ENCODE data around the gene ATP10A. TPM values are rescaled to one million over a fixed set of nuclear protein-coding genes. Genes with fewer than 3 reads are reported as not detected.

ATP10A gene
- total RNA-seq, 1 donor from 2014 or later, result 10.6 TPM

DNA sequence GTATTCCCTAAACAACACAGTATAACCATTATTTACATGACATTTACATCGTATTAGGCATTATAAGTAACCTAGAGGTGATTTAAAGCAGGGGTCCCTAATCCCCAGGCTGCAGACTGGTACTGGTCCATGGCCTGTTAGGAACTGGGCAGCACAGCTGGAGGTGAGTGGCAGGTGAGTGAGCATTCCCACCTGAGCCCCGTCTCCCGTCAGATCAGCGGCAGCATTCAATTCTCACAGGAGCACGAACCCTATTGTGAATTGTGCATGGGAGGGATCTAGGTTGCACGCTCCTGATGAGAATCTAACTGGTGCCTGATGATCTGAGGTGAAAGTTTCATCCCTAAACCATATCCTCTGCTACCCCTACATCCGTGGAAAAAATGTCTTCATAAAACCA lies 138.2 kb downstream of the ATP10A start:
- peak; percentile 6 for DNase-seq (ENCODE audit: low spot score)

DNA sequence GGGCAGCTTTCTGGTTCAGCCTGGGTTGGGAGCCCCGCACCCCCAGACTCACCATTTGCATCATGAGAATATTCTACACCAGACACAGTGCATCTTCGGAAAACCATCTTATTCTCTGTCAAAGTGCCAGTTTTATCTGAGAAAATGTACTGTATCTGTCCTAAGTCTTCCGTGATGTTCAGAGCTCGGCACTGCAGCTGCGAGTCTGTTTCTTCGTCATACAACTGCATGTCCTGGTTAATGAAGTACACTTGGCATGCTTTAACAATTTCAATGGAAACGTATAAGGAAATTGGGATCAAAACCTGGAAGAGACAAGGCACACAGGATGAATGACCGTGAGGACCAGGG lies 141.5 kb downstream of the ATP10A start:
- DNase-seq (ENCODE audit: low spot score), result no peak

DNA sequence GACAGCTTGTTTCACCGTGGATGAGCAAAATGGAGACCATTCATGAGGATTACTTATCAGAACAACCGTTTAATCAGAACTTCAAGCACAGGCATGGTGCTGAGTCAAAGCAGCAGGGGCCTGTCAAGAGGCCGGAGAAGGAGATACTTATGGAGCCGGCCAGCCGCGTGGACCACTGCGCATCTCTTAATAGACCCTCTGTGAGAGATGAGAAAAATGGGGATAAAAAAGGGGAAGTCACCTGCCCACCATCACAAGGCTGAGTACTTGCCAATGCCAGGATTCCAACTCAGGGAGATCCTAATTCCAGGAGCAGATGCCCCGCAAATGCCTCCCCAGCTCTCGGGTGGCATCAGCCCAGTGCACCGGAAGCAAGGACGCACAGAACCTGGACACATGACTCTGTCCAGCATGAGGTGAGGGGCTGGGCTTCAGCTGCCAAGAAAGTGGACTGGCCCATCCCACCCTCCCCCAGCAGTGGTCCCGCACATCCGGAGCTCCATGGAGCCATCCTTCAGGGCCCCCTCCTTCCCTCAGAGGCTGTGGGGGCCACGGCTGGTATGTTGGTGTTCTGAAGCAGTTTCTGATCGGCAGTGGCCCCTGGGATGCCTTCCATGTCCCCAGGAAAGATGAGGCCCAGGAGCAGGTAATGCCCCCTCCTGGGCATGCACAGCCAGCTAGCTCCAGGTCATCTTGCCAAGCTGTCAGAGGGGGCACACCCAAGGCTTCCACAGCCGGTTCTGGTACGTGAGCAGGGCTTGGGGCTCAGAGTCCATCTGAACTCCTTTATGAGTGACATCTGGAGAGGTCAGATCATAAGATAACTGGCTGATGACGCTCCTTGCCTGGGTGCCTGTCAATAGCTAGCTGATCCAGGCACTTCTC lies 143.8 kb downstream of the ATP10A start:
- no peak for DNase-seq (ENCODE audit: low spot score)

DNA sequence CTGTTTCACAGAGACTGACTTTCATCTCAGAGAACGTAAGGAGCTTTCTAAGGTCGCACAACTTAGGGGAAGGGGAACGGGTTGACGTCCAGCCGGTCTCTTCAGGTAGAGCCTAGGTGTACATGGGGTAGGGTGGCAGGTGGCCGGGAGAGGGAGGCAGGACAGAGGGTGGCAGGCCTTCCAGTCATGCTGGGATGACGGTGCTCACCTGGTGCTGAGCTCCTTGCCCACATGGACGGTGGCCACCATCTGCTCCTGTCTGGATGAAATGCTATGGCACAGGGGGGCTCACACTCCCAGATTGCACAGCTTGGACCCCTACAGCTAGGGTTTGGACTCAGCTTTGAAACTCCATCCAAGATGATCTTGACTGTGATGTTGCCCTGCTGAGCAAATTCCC lies 144.5 kb downstream of the ATP10A start:
- DNase-seq (ENCODE audit: low spot score), result no peak

DNA sequence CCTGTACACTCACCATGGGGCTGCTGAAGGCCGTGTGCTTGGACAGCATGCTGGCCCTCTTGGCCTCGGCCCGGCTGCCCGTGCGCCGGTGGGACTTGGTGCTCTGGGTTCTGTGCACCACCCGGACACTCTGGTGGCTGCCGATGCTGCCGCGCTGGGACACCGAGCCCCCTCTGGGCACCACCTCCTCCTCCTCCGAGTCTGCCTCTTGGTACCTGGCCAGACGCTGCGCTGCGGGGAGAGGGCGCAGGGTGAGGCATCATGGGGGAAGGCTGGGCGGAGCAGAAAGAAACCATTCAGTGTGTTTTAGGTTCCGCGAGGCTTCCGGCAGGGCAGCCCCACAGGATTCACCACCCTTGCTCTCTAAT lies 145.0 kb downstream of the ATP10A start:
- no peak for DNase-seq (ENCODE audit: low spot score)

DNA sequence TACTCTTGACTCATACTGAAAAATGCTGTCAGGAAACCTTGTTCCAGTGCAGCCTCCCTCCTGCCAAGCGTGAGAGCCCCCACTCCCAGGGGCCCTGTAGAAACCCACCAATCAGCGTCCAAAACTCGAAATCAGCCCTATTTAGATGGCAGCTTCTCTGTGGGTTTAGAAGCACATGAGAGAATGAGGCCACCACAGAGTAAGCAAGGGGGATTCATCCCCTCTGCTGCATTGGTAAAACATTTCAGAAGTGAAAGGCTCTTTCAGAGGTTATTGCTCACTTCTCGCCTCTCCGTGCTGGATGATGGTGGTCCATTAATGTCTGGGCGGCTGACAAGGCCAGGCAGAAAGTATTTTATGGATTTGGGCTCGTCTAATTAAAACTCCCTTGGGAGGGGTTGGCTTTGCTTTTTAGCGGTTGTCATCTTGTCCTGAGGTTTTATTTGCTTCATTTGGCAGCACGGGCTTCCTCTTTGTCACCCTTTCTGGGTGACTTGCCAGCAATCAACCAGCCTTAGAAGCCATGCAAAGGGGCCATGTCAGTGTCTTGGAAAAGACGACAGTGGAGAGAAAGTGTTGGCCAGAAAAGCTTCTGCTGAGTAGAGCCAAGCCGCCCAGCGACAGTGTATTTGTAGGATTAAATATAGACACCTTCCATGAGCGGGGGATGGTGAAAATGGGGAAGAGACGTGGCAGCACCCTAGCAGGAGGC lies 145.5 kb downstream of the ATP10A start:
- DNase-seq (ENCODE audit: low spot score), result no peak

DNA sequence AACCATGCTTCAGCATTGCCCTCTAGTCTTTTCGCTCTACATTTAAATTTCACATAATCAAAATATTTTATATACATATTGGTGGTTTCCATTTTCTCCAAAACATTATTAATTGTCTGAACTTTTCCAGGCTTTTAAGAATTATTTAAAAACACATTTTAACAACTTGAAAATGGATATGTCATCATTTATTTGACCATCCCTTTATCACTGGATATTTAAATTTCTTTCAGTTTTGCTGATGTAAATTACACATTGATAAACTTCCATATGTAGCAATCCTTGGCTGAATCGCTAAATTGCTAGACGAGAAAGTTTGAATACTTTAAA lies 146.0 kb downstream of the ATP10A start:
- no peak for DNase-seq (ENCODE audit: low spot score)

DNA sequence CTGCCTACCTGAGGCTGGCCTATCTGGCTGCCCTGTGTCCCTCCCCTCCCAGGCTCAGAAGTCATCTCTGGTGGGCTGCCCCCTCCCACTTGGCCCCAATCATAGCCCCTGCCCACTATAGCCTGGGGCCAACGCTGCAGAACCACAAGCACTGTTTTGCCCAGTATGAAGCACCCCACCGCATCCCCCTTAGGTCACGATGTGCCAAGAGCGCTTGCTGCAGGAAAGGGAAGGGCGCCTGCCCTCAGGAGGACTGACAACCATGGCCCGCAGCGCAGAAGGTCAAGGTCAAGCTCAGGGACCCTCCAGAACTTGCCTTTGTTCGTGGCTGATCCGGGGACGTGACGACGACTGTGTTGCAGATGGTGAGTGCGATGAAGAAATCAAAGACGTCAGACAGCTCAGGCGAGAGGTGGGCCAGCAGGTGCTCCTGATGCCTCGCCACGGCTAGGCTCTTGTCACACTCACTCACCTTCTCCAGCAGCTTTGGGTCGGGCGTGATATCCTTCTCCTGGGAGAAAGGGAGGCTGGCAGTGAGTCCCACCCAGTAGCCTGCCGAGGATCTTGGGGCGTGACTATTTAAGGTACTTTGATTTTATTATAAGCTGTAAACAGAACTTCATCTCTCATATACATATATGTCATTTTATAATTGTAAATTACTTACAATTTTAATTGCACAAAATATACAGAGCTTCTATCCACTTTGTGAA lies 146.6 kb downstream of the ATP10A start:
- DNase-seq (ENCODE audit: low spot score), result no peak

DNA sequence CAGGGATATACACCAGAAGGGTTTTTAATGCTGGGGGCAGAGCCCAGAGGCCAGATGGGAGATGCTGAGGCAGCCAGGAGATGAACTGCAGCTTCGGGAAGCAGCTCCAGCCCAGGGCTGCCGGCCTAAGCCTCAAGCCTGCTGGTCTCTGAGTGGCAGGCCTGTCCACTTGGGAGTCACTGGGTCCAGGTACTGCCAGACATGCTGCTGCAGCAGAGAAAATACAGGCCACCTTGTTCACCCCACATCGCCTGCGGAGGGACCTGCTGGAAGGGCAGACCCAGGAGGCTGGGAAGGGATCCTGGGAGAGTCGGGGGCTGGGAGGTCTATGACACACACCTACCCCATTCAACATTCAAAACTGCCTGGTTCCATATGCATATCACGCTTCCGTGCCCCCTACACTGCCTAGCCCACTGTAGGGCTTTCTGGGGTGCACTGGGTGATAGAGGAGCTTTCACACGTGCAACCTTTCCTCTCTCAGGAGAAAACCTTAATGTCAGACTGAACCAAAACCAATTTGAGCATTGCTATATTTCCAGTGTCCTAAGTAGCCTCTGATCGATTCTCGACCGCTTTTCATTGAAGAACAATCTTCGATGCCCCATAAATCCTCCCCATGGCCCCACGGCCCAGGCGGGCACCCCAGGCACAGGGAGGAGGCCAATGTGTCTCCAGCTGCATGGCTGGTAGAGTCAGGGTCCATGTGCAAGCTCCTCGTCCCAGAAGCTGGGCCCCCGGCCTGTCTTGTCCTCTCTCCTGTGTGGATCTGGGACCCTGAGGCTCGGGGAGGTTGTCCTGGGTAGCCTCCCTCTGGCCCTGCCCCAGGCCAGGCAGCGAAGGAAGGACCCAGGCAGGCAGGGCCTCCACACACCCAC lies 147.4 kb downstream of the ATP10A start:
- no peak for DNase-seq (ENCODE audit: low spot score)

DNA sequence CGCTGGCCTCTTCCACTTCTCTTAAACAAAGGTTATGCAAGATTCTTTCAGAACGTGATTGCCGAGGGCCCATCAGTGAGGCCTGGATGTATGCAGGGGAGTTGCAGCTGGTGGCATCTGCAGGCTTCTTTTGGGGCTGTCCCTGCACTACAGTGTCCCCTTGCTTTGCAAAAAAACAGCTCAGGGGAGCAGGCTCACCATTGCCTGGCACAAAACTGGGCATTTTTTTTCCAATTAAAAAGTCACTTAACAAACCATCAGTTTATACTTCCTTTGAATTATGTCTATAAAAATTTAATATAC lies 148.6 kb downstream of the ATP10A start:
- DNase-seq (ENCODE audit: low spot score), result no peak

DNA sequence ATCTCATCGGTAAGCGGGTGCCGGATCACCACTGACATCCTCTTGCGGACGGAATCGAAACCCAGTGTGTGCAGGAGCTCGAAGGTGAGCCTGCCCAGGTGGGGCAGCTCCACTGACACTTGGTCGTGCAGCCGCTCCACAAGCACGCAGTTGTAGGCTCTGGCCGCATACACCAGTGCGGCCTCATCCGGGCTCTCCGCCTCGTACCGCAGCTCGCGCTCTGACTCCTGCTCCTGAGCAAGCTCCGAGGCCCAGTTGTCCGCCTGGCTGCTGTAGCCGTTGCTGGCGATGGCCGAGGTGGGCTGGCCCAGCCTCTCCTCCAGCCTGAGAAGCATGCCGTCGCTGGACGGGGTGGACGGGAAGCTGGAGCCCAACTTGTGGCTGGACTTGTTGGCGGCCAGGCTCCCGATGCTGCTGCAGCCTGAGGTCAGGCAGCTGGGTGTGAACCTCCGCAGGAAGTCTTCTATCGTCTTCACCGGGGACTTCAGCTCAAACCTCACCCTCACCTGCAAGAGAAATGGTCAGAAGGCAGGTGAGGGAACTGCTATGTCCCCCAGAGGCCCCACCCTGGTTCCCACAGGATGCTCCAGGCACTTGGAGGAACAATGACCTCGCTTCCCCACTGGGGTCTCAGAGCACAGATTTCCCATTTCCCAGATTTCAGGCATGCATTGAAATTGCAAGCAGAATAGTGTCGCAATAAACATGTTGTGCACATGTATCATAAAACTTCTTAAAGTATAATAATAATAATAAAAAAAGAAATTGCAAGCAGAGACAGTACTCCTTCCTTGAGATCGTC lies 149.2 kb downstream of the ATP10A start:
- no peak for DNase-seq (ENCODE audit: low spot score)

DNA sequence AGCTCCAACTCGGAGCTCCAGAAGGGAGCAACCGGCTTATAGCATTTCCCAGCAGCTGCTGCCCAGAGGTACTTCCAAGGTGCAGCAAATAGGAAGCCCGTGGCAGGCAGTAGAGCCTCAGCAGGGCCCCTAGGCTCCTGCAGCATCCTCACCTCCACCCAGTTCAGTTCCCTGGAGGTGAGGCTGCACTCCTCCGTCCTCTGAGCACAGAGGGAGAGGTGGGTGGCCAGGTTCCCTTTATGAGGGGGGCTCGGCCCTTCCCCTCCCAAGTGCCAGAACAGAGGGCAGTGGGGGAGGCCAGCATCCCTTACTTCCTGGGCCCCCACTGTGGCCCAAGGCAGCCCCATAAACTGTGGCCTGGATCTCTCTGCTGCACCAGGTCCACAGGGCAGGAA lies 150.2 kb downstream of the ATP10A start:
- no peak for DNase-seq (ENCODE audit: low spot score)

DNA sequence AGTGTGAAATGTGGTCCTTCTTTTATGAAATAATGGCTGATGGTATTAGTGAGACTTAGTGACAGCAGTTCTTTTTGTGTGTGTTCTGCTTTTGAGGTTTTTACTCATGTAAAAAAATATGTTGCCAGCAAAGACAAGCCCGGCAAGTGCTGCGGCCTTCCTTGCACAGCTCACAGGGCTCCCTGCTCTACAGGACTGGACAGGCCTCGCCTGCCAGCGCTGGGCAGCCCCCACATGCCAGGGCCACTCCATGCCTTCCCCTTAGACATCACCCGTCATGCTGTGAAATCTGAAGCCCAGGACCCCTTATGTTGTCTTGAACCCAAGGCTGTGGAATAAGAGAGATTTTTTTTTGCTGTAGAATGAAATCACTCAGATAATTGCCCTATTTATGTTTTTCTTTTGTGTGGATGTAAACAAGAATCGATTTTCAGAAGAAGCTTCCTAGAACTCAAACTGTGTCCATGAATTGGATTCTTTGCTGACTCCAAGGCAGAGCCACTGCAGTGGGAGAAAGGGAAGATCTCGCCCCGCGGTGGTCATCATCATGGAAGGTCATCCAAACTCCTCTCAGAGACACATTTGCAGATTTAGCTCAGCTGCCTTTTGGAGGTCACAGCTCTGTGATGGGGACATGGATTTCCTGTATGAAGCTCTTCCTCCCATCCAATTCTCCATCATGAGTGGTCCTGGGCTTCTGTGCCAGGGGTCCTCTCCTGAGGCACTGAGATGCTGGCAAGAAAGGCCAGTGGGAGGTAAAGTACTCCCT lies 150.8 kb downstream of the ATP10A start:
- no peak for DNase-seq (ENCODE audit: low spot score)

DNA sequence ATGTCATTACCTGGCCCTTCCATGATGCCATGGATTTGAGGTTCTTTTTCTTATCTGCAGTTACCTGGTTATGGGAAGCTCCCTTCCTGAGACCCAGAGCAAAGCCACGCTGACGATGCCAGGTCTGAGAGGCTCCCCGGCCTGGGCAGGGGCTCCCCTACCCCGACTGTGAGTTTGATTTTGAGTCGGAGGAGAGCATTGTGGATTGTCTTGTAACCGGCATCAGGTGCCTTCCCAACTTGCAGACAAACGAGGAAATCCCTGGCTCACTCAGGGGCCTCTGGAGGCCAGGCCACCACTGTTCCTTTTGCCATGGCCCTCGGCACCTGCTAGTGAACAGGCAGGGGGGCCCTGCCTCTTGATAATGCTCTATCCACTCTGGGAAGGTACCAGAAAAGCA lies 151.4 kb downstream of the ATP10A start:
- DNase-seq (ENCODE audit: low spot score), result no peak

DNA sequence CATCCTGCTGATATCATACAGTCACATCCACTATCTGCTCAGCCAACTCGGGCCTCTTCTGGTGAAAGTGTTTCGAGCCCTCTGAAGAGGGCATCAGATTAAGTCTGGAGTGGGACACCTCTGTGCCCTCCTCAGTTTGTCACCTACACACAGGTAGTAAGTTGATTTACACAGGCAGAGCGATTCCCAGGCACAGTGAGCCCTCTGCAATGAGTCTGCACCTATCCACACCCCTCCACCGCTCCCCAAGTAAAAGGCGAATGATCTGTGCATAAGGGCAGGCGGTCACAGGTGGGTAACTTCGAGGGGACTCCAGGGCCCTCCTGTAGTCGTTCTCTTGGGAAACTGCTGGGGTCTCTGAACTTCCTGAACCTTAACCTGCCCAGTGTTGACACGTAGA lies 152.0 kb downstream of the ATP10A start:
- DNase-seq (ENCODE audit: low spot score), result no peak

DNA sequence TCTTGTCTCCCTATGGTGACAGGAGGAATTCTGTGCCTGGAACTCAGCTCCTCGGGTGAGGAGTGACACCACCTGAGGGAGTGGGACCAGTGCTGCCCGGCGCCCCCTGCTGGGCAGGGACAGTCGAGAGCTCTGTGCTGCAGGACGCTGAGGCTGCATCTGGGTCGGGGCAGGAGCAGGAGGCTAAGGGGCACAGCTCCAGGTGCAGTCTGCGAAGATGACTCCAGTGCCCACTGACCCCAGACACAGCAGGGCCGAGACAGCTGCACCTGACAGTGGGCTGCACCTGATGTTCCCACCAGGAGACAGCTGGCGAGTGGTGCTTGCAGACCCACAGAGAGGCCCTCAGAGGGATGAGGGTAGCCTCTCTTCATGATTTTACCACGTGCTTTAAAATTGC lies 152.9 kb downstream of the ATP10A start:
- no peak for DNase-seq (ENCODE audit: low spot score)

DNA sequence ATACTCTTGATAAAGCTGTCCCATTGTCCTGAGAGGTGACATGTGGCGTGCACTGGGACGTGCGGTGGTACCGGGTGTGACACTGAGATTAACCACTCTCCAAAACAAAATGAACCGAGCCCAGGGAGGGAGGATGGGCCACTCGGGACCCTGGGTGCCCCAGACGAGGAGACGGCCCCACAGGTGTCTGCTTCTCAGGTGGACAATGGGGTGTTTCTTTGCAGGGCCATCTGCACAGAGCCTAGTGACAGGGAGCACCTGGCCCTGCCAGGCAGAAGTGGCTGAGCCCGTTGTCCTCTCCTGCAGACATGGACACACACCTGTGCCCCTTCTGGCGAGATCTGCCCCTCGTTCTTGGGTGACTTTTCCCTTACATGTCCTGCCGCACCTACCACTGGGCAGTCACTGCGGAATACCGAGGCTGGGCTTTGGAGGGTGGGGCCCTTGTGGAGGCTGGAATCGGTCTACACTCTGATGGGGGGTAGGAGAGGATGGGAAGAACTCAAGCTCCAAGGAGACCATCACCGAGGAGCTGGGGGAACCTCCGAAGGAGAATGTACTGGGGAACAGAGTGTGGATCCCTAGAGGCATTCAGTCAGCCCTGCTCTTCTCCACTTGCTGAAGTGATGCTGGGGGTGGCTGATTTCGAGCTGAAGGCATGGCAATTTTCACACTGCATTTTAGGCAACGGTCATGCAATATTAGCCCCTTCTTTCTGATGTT lies 153.5 kb downstream of the ATP10A start:
- DNase-seq (ENCODE audit: low spot score), result no peak

DNA sequence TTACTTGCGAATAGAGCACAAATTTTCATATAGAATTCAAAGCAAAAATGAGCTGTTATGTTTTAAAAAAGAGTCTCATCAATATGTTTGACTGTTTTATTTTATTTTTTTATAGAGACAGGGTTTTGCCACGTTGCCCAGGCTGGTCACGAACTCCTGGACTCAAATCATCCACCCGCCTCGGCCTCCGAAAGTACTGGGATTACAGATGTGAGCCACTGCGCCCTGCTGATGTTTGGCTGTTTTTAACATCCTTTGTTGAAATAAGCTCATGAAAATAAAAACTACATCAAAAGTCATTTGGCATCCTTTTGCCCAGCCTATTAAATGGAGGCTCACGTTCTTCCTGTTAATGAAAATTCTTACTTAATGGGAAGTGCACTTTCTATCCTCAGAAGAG lies 154.7 kb downstream of the ATP10A start:
- DNase-seq (ENCODE audit: low spot score), result no peak

DNA sequence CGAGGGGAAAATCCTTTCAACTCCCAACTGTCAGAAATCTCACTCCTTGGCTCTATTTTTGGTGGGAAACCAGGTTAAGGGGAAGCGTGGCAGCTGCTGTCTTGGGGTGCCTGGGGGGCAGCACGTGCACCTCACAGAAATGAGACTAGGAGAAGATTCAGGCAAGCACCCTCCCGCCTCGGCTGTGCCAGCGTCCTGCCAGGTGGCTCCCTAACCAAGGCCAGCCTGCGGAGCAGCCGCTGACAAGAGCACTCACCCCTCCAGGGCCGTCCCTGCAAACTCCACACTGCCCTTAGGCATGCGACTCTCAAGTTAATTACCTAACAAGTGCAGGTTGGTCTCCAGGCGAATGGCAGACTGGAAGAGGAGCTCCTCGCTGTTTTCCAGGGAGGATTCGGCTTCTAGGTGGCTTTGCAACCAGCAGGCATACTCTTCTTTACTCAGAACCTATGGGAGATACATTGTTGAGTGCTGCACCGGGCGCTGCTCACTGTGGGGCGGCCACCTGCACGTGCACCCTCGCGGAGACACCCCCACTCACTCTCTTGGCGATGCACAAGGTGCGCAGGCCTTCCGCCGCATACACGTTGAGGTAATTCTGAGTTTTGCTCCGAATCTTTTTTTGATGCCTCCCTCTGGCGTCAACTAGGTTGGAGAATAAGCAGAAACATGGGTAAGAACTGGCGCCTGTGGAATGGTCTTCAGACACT lies 155.3 kb downstream of the ATP10A start:
- DNase-seq (ENCODE audit: low spot score), result no peak
